Neural crest cell (in vitro differentiated cells): Measurements from ENCODE around the gene PGRMC2. TPM values are rescaled to one million over a fixed set of nuclear protein-coding genes. Genes with fewer than 3 reads are reported as not detected.
A peak's percentile ranks its signal among the peaks of the same experiment; 100 is the strongest.

Source experiments
- DNase-seq: peaks from one replicate; pipeline ENCODE4 v3.0.0; 2021; ENCODE audit warnings: low read depth, mixed read lengths, low spot score
- H3K27ac Mint-ChIP-seq: one replicate; pipeline ENCODE4 v1.8.0; 2021; ENCODE audit warnings: mild to moderate bottlenecking, mixed read lengths; ENCODE audit not compliant: unreplicated experiment
- H3K27me3 Mint-ChIP-seq: 2 replicates; pipeline ENCODE4 v1.8.0; 2021; ENCODE audit warnings: low read depth, mild to moderate bottlenecking, mixed read lengths
- H3K36me3 Mint-ChIP-seq: 2 replicates; pipeline ENCODE4 v1.8.0; 2021; ENCODE audit warnings: low read depth, mild to moderate bottlenecking, mixed read lengths
- H3K4me1 Mint-ChIP-seq: 2 replicates; pipeline ENCODE4 v1.8.0; 2021; ENCODE audit warnings: mixed read lengths
- H3K4me3 Mint-ChIP-seq: one replicate; pipeline ENCODE4 v1.8.0; 2021; ENCODE audit warnings: mild to moderate bottlenecking, mixed read lengths
- H3K9me3 Mint-ChIP-seq: 2 replicates; pipeline ENCODE4 v1.8.0; 2021; ENCODE audit warnings: mixed read lengths
- total RNA-seq: library from RNA; stranded (reverse); gene quantifications from 2 replicates; pipeline ENCODE4 v1.2.1, GENCODE V29; 2021
- TF ChIP-seq, protein P1 (sequence below): fragments of 200-600 bp; sonication (generic); conservative IDR thresholded peaks from 2 replicates; pipeline ENCODE4 v1.5.0; 2021; ENCODE audit warnings: antibody characterized with exemption, mild to moderate bottlenecking

The PGRMC2 gene
- total RNA-seq, 1 donor from 2014 or later = 51.2 TPM

DNA sequence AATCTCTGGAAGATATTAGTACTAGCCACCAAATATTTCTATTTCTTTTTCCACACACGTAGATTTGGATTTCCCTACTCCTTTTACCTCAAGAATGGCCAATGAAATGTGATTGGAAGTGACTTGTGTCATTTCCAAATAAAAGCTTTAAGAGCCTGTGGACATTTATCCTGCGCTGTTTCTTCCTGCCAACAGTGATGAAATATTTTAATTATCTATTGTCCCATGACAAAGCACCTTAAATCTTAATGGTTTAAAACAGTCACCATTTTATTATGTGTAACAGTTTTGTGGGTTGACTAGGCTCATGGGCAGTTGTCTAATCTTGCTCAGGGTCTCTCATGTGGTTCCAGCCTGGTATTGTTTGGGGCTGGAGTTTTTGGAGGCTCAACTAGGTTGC lies 3.5 kb upstream of the PGRMC2 start:
- Mint-ChIP-seq H3K27me3 (peaks cover 4% of the 10 kb centered on the region), H3K27ac (no peak overlapping the region), H3K4me1 (peaks cover 11% of the 10 kb centered on the region), H3K4me3 (peak overlapping the region; percentile 21), H3K9me3 (no peaks in the 10 kb centered on the region), H3K36me3 (no peaks in the 10 kb centered on the region)
- TF ChIP-seq, protein P1, sequence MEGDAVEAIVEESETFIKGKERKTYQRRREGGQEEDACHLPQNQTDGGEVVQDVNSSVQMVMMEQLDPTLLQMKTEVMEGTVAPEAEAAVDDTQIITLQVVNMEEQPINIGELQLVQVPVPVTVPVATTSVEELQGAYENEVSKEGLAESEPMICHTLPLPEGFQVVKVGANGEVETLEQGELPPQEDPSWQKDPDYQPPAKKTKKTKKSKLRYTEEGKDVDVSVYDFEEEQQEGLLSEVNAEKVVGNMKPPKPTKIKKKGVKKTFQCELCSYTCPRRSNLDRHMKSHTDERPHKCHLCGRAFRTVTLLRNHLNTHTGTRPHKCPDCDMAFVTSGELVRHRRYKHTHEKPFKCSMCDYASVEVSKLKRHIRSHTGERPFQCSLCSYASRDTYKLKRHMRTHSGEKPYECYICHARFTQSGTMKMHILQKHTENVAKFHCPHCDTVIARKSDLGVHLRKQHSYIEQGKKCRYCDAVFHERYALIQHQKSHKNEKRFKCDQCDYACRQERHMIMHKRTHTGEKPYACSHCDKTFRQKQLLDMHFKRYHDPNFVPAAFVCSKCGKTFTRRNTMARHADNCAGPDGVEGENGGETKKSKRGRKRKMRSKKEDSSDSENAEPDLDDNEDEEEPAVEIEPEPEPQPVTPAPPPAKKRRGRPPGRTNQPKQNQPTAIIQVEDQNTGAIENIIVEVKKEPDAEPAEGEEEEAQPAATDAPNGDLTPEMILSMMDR = no peak
- no peak for DNase-seq

DNA sequence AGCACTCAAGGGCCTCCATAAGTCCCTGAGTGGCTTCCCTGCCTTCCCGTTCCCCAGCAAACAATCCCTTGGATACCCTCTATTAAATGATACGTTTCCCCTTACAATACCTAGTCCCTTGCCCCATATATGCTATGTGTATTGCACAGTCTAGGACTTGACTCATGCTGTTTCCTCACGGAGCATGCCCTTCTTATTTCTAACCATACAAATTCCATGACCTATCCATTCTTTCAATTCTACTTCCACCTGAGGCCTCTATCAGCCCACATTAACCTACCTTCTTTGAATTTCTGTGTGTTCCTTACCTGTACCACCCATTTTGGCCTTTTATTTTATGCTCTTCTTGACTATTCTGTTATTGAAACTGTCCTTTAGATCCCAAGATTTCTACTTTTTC lies 2.9 kb upstream of the PGRMC2 start:
- H3K9me3 Mint-ChIP-seq = no peaks in the 10 kb centered on the region
- H3K36me3 Mint-ChIP-seq = no peaks in the 10 kb centered on the region
- peaks cover 17% of the 10 kb centered on the region for H3K4me1 Mint-ChIP-seq
- H3K4me3 Mint-ChIP-seq = peak overlapping the region; percentile 21
- no peak overlapping the region for H3K27ac Mint-ChIP-seq
- H3K27me3 Mint-ChIP-seq = peaks cover 4% of the 10 kb centered on the region
- TF ChIP-seq, protein P1 = no peak
- DNase-seq = no peak

DNA sequence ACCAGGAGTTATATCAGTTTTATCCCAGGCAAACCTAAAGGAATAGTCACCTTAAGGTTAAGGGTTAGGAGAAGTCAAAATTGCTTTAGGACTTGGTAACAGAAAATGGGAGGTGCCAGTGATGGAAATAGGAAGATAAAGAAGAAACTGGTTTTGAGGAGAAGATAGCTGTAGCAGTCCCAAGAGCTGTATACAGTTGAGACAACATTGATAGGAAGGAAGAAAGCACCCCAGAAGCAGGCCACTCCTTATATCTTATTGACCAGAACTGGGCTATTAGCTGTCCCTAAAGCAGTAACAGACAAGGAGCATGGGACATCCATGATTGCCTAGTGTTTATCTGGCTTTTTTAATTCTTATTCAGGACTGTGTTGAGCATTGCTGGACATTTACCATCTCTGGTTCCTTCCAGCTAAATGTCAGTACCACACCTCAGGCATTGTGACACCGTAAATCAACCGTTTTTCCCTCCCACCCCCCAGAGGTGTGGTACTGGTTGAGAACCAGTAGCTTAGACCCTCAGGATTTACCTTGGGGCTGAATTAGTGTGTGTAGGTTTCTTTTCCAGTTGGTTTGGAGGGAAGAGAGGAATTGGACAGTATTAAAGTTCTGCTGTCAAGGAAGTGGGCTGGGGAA lies 2.0 kb upstream of the PGRMC2 start:
- H3K4me3 Mint-ChIP-seq = peak overlapping the region; percentile 24
- TF ChIP-seq, protein P1 = no peak
- H3K4me1 Mint-ChIP-seq = peaks cover 24% of the 10 kb centered on the region
- no peaks in the 10 kb centered on the region for H3K9me3 Mint-ChIP-seq
- H3K36me3 Mint-ChIP-seq = peaks cover 2% of the 10 kb centered on the region
- DNase-seq = no peak
- no peak overlapping the region for H3K27ac Mint-ChIP-seq
- peaks cover 4% of the 10 kb centered on the region for H3K27me3 Mint-ChIP-seq

DNA sequence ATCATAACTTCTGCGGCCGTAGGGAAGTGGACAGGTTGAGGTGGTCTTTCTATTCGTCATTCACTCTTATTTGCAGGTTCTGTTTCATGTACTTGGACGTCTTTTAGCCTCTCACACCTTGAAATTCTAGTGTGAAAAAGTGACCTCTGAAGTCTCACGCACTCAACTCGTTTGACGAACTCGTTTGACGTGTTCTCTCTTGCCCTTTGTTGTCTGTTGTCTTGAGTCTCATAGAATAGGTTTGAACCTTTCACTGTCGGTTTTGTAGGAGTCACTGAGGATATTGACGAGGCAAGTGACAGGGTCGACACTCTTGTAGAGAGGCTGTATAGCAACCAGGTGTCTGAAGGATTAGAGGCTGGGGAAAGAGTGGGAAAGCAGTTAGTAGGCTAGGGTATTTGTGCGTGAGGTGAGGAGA lies 1.1 kb upstream of the PGRMC2 start:
- Mint-ChIP-seq H3K4me3 (peak overlapping the region; percentile 95), H3K4me1 (peaks cover 28% of the 10 kb centered on the region), H3K9me3 (no peaks in the 10 kb centered on the region), H3K27me3 (peaks cover 4% of the 10 kb centered on the region), H3K27ac (peak overlapping the region; percentile 73), H3K36me3 (peaks cover 2% of the 10 kb centered on the region)
- DNase-seq = no peak
- TF ChIP-seq, protein P1 = no peak

DNA sequence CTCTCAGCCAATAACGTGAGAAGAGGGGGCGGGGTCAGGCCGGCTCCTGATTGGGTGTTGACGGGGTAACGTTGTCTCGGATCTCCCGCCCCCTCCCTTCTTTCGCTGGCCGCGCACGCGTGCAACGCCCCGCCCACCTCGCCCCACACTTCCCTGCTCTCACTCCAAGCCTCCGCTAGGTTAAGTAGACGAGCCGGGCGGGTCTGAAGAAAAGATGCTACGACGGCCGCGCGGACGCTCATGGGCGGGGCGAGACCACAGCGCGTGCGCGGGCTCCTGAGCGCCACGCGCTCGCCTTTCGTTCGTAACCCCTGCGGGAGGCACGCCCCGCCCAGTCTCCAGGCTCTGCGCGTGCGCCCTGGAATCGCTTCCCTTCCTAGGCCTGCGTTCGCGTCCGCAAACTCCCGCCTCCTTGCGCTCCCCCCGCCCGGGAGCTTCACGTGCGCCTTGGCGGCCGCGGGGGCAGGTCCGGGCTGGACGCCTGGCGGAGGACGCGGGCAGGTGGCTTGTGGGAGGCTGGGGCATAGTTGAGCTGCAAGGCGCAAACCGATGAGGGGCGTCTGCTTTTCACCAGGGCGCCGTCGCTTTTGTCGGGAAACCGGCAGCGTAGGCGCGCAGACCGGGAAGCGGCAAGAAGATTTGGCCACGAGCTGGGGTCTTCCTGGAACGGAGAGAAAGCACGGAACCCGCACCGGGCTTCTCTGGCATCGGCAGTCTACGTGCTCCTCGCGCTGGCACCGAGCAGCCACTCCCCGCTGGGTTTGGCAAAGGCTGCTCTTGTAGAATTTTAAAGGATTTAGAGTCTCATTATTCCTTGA lies 467 bp upstream of the PGRMC2 start:
- Mint-ChIP-seq H3K4me1 (peaks cover 28% of the 10 kb centered on the region), H3K27me3 (peaks cover 4% of the 10 kb centered on the region), H3K36me3 (peaks cover 2% of the 10 kb centered on the region), H3K9me3 (no peaks in the 10 kb centered on the region), H3K27ac (peak overlapping the region; percentile 73), H3K4me3 (peak overlapping the region; percentile 95)
- TF ChIP-seq, protein P1 = peak; percentile 56
- peak; percentile 97 for DNase-seq
